ENCODE measurements around the gene KCNK7.
"Not testable (repeated sequence)": the region's sequence is repeated elsewhere in the genome, so short reads cannot be mapped to it uniquely, and the experiment has no call there.

The KCNK7 gene, protein sequence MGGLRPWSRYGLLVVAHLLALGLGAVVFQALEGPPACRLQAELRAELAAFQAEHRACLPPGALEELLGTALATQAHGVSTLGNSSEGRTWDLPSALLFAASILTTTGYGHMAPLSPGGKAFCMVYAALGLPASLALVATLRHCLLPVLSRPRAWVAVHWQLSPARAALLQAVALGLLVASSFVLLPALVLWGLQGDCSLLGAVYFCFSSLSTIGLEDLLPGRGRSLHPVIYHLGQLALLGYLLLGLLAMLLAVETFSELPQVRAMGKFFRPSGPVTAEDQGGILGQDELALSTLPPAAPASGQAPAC

GRCh38 chr11:65595543-65596281 lies at the start of gene KCNK7:
TSS of gene KCNK7 (minus strand) at chr11:65595800. CDS start at chr11:65595772, 28 bp downstream.
- DNase-seq (ENCODE audit: low spot score): no peak

DNA sequence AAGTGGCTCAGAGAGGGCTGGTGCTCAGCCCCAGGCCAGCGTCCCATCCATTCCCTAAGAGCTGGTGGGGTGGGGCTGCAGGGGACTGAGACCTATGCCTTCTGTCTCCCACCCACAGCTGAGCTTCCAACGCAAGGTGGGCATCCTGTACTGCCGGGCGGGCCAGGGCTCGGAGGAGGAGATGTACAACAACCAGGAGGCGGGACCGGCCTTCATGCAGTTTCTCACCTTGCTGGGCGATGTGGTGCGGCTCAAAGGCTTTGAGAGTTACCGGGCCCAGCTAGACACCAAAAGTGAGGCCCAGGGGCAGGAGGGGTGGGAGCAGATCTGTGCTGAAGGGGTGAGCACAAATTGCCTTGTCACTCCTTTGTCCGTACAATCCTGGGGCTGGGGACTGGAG lies 49.2 kb upstream of the KCNK7 start:
- no peak for DNase-seq (ENCODE audit: low spot score)

DNA sequence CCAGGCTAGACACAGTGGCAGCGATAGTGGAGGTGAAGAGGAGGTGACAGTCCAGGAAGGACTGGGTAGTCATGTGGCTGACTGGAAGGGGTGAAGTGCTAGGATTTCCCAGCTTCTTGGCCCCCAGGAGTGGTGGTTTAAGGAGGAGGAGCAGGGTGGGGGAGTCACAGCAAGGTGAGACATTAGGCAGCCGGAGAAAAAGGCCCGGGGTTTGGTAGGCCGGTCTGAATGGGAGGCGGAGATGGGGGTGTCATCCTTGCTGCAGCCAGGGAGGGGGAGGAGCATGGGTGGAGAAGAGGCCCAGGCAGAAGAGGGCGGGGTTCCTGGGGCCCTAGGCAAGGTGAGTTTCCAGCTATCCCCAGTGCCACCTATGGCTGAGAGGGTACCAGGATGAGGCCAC lies 48.4 kb upstream of the KCNK7 start:
- peak; percentile 52 for DNase-seq (ENCODE audit: low spot score)

DNA sequence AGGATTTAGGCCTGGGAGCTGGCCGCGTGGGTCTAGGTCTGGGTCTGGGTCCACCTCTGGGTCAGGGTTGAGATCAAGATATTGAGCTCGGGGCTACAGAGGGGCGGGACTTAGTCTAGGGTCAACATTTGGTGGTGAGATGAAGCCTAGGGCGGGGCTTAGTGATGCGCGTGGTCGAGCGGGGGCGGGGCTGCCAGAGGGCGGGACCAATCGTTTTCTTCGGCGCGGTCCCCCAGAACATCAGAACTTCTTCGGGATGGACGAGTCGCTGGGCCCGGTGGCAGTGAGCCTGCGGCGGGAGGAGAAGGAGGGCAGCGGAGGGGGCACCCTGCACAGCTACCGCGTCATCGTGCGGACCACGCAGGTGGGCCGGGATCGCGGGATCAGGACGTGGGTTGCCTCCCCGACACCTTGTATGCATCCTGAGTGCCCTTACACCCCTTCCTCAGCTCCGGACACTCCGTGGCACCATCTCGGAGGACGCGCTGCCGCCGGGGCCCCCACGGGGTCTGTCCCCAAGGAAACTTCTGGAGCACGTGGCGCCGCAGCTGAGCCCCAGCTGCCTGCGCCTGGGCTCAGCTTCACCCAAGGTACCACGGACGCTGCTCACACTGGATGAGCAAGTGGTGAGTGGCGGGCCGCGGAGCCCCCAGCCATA lies 46.5 kb upstream of the KCNK7 start:
- peak; percentile 69 for DNase-seq (ENCODE audit: low spot score)

GRCh38 chr11:65641297-65642013 lies 45.9 kb upstream of the KCNK7 start:
- DNase-seq (ENCODE audit: low spot score): no peak

DNA sequence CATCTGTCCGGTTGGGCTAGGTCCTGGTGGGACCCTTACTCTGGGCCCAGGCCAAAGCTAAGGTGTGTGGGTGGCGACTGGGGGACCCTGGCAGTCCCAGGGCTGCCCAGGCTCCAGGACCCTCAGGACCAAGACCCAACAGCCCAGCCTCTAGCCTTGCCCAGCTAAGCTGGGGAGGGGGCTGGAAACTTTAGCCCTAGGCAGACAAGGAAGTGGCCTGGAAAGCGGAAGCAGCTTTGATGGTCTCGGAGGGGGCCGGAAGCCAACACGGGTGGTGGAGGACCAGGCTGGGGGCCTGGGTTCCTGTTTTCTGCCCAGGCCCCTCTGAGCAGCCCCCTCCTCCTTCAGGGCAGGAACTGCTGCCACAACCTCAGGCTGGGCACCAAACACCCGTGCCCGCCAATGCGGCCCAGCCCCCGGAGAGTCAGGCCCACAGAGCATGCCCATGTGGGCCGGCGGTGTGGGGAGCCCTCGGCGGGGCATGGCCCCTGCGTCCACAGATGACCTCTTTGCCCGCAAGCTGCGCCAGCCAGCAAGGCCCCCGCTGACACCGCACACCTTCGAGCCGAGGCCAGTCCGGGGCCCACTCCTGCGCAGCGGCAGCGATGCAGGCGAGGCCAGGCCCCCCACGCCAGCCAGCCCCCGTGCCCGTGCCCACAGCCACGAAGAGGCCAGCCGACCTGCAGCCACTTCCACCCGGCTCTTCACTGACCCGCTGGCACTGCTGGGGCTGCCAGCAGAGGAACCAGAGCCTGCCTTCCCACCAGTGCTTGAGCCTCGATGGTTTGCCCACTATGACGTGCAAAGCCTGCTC lies 45.1 kb upstream of the KCNK7 start:
- no peak for DNase-seq (ENCODE audit: low spot score)

DNA sequence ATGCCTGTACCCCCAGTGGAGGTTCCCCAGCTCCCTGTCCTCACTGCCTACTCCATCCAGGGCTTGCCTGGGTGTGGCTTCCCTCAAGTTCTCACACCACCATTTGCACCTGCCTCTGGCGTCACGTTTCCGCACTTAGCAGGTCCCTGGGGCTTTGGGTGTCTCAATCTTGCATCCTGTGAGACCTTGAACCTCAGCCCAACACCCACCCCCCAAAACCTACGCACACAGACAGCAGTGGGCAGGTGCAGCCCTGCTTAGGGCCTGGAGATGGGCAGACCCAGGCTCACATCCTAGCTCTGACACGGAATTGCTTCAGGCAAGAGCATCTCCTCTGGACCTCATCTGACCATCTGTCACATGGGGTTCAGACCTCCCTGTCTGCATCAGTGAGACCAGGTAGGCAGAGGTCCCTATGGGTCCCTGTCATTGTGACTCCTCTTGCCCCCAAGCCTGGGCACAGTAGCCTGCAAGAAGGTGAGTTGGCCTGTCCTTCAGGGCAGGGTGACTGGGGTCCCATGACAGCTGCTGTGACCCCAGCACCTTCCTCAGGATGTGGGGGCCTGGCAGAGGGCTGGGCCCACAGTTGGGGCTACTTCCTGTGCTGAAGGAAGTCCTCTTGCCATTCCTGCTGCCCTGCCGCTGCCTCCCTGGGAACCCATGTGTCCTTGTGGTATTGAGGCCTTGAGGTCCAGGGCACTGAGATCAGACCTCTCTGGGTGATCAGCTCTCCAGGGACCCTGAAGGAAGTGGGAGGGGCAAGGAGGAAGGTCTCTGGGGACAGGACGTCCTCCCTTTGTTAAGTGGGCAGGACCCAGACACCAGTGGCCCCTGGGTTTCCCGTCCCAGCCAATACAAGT lies 44.3 kb upstream of the KCNK7 start:
- no peak for DNase-seq (ENCODE audit: low spot score)

GRCh38 chr11:65639228-65639597 lies 43.6 kb upstream of the KCNK7 start:
- DNase-seq (ENCODE audit: low spot score): not testable (repeated sequence)

GRCh38 chr11:65637794-65638419 lies 42.3 kb upstream of the KCNK7 start, which contains the start of gene SIPA1:
TSS of gene SIPA1 (plus strand) at chr11:65638101. CDS start at chr11:65640922, 2,821 bp downstream.
- DNase-seq (ENCODE audit: low spot score): peak; percentile 94

GRCh38 chr11:65637032-65637557 lies 41.5 kb upstream of the KCNK7 start:
- DNase-seq (ENCODE audit: low spot score): no peak

- DNase-seq (ENCODE audit: low spot score): no peak
Measured at GRCh38 chr11:65636108-65637031, 40.8 kb upstream of the KCNK7 start.

- no peak for DNase-seq (ENCODE audit: low spot score)
Measured at GRCh38 chr11:65634905-65635731, 39.5 kb upstream of the KCNK7 start.

DNA sequence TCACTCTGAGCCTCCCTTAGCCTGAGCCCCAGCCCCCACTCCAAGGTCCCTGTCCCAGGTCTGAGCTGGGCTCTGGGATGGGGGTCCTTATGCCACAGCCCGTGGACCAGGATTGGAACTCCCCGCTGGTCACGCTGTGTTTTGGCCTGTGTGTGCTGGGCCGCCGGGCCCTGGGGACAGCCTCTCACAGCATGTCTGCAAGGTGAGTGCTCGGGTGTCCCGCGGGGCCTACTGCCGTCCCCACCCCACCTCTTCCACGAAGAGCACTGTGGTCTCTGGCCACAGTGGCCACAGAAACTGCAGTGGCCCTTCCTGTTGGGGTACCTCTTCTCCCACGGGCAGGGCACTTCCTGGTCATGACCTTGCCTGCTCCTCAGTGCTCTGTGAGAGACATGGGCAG lies 38.8 kb upstream of the KCNK7 start:
- DNase-seq (ENCODE audit: low spot score): no peak

- DNase-seq (ENCODE audit: low spot score): no peak
Measured at GRCh38 chr11:65634109-65634436, 38.5 kb upstream of the KCNK7 start.

- DNase-seq (ENCODE audit: low spot score): no peak
Measured at GRCh38 chr11:65633390-65634108, 37.9 kb upstream of the KCNK7 start.

- DNase-seq (ENCODE audit: low spot score): no peak
Measured at GRCh38 chr11:65630215-65630614, 34.6 kb upstream of the KCNK7 start.

DNA sequence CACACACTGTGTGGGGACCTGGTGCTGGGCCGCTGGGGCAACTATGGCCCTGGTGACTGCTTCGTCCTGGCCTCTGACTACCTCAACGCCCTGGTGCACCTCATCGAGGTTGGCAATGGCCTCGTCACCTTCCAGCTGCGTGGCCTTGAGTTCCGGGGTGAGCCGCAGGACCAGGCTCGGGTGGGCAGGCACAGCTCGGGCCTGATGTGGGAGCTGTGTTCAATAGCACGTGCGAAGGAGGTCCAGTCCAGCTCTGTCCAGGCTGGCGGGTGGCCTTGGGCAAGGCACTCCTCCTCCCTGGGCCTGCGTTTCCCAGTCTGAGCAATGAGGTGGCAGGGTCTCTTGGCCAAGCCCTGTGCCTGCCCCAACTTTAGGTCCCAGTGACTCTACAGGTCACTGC lies 34.0 kb upstream of the KCNK7 start:
- DNase-seq (ENCODE audit: low spot score): no peak

All from iPS-NIHi11 (cell line).